Kidney (tissue), 14 donors: Measurements from ENCODE around the gene SWSAP1. TPM values are rescaled to one million over a fixed set of nuclear protein-coding genes. Genes with fewer than 3 reads are reported as not detected.
A peak's percentile ranks its signal among the peaks of the same experiment; 100 is the strongest.

Experiments used
- DNase-seq, 5 donors: peaks; one replicate each; pipeline ENCODE4 v3.0.0-alpha.2; 2013 to 2020
- FAIRE-seq: peaks from 2 replicates; lab custom pipeline; 2012; peaks lifted over from hg19 to GRCh38; lab: Jason Lieb, UNC
- H3K27ac ChIP-seq, 2 donors: one replicate each; pipeline ENCODE4 v1.7.0; 2013; ENCODE audit warnings: low read depth in 2 of 2, low read length in 2 of 2, inconsistent platforms in 1 of 2
- H3K27me3 ChIP-seq: one replicate; pipeline ENCODE4 v1.7.1; 2013; ENCODE audit warnings: low read length, inconsistent platforms; ENCODE audit not compliant: control insufficient read depth, insufficient read depth
- H3K36me3 ChIP-seq, 3 donors: one replicate each; pipeline versions ENCODE4 v1.7.0 to v1.7.1; 2013; ENCODE audit warnings: low read length in 3 of 3, control low read depth in 1 of 3, inconsistent platforms in 1 of 3; ENCODE audit not compliant: insufficient read depth in 3 of 3, control insufficient read depth in 2 of 3
- H3K4me1 ChIP-seq, 3 donors: one replicate each; pipeline versions ENCODE4 v1.7.0 to v1.7.1; 2013; ENCODE audit warnings: low read length in 3 of 3, inconsistent platforms in 1 of 3, low read depth in 1 of 3; ENCODE audit not compliant: control insufficient read depth in 2 of 3, insufficient read depth in 2 of 3
- H3K4me3 ChIP-seq, 3 donors: one replicate each; pipeline versions ENCODE4 v1.7.0 to v1.8.1; 2013; ENCODE audit warnings: low read length in 3 of 3, control low read depth in 1 of 3, inconsistent platforms in 1 of 3
- H3K9ac ChIP-seq, 3 donors: one replicate each; pipeline versions ENCODE4 v1.7.0 to v1.7.1; 2013; ENCODE audit warnings: low read length in 3 of 3, control low read depth in 1 of 3, inconsistent platforms in 1 of 3
- H3K9me3 ChIP-seq, 3 donors: one replicate each; pipeline versions ENCODE4 v1.7.0 to v1.7.1; 2013; ENCODE audit warnings: low read length in 3 of 3, control low read depth in 1 of 3, inconsistent platforms in 1 of 3; ENCODE audit not compliant: control insufficient read depth in 2 of 3, insufficient read depth in 1 of 3
- intact Hi-C: fragments of 100-400 bp; cut with DNase I; formaldehyde crosslinking; loops from one replicate; pipeline ENCODE4 v1.11.1; 2022
- polyA plus RNA-seq: library from polyadenylated mRNA; stranded (reverse); fragments of 350-450 nt; fragmentation: Illumina TruSeq; extraction: RNeasy Lipid Tissue Mini Kit (QIAGEN cat#74804); gene quantifications from one replicate; pipeline ENCODE4 v1.2.3, GENCODE V29; 2014; ENCODE audit warnings: low read depth, low replicate concordance; ENCODE audit not compliant: insufficient read depth
- total RNA-seq: library from RNA; stranded (reverse); fragmentation: NEBNext Ultra II Directional; extraction: Animal tissue kit (Norgen Biotek cat#: 25700); gene quantifications from one replicate; pipeline ENCODE4 v1.2.1, GENCODE V29; 2021
- TF ChIP-seq, protein P1 (sequence below): IDR thresholded peaks from 3 replicates; pipeline ENCODE4 v1.5.1; 2012; ENCODE audit warnings: mild to moderate bottlenecking, moderate library complexity, borderline replicate concordance; ENCODE audit not compliant: insufficient read depth; ENCODE audit errors: extremely low read depth
- donor health status: control.
- donor health status: control.
- donor health status: control.
- donor health status: control.
- donor health status: control.
- donor health status: DM: yes; HTN: yes; CAD: no.
- donor health status: Normal renal cell carcinoma (clear cell type).

SWSAP1 gene
- total and polyA plus RNA-seq, 2 donors from 2014 or later, result 4.1 to 6.2 TPM

DNA sequence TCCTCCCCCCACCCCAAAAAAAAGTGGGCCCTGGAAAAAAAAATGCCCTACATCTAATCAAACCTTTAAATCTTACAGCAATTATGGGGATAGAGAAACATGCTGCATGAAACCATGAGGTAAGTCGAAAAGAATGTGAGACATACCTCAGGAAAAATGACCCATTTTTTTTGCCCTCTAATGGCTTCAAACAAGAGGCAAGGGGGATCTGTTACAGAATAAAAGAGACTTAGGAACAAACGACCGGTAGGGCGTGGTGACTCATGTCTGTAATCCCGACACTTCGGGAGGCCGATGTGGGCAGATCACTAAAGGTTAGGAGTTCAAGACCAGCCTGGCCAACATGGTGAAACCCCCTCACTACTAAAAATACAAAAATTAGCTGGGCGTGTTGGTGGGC, 36.2 kb downstream of the SWSAP1 start:
- FAIRE-seq, result no peak
- H3K36me3 ChIP-seq, result peaks cover 0 to 4% (median 3%) of the 10 kb centered on the region in 3 donors
- H3K27me3 ChIP-seq, result no peaks in the 10 kb centered on the region
- TF ChIP-seq, protein P1, sequence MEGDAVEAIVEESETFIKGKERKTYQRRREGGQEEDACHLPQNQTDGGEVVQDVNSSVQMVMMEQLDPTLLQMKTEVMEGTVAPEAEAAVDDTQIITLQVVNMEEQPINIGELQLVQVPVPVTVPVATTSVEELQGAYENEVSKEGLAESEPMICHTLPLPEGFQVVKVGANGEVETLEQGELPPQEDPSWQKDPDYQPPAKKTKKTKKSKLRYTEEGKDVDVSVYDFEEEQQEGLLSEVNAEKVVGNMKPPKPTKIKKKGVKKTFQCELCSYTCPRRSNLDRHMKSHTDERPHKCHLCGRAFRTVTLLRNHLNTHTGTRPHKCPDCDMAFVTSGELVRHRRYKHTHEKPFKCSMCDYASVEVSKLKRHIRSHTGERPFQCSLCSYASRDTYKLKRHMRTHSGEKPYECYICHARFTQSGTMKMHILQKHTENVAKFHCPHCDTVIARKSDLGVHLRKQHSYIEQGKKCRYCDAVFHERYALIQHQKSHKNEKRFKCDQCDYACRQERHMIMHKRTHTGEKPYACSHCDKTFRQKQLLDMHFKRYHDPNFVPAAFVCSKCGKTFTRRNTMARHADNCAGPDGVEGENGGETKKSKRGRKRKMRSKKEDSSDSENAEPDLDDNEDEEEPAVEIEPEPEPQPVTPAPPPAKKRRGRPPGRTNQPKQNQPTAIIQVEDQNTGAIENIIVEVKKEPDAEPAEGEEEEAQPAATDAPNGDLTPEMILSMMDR, result no peak
- H3K9me3 ChIP-seq, result no peaks in the 10 kb centered on the region
- intact Hi-C loops, result no loop called here
- H3K27ac ChIP-seq, result no peak overlapping the region
- H3K9ac ChIP-seq, result no peak overlapping the region
- H3K4me3 ChIP-seq, result no peak overlapping the region
- no peaks in the 10 kb centered on the region for H3K4me1 ChIP-seq
- peak in 2 of 5 donors; percentile 22 to 40 for DNase-seq

DNA sequence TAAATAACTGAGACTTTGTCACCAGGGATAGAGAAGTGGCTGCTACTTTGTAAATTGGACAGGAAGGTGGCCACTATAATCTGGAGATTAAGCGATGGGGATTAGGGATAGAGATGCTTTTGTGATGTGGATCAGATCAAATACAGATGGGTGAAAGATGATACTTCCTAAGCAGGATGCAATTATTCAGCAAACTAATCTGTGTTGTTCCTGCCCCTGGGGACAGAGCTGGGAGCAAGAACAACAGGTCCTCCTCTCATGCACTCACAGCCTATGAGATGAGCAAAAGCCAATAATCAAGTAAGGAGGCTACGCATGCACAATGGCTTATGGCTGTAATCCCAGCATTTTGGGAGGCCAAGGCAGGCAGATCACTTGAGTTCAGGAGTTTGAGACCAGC, 40.1 kb downstream of the SWSAP1 start:
- H3K27ac ChIP-seq, result no peak overlapping the region
- H3K4me3 ChIP-seq, result no peak overlapping the region
- FAIRE-seq, result no peak
- H3K9ac ChIP-seq, result no peak overlapping the region
- TF ChIP-seq, protein P1, result no peak
- no peaks in the 10 kb centered on the region for H3K9me3 ChIP-seq
- peaks cover 0 to under 1% (median 0%) of the 10 kb centered on the region in 3 donors for H3K36me3 ChIP-seq
- H3K27me3 ChIP-seq, result no peaks in the 10 kb centered on the region
- no peak for DNase-seq
- intact Hi-C loops, result no loop called here
- peaks cover 0 to 5% (median 0%) of the 10 kb centered on the region in 3 donors for H3K4me1 ChIP-seq

DNA sequence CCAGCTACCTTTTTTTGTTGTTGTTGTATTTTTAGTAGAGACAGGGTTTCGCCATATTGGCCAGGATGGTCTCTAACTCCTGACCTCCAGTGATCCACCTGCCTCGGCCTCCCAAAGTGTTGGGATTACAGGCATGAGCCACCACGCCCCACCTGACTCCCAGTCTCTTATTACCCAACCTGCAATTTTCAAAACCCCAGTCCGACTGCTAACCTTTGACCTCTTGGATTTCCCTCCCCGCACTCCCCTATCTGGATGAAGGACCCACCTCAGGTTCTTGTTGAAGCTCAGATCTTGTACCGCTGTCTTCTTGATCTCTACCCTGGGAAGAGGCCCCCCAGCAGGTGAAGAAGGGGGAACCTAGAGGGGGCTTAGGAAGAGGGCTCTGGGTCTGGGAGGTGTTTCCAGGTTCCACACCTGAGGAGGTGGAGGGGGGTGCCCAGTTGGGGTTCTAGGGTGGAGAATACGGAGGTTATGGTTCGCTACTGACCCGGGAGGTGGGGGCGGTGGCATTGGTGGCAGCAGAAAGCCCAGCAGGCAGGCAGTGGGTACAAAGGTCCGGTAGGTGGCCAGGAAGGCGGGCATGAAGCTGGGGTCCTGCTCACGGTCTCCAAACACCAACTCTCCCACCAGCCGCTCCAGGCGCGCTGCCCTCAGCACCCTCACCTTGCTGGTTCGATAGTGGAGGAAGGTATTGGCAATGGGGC, 42.0 kb downstream of the SWSAP1 start:
- Histone ChIP-seq H3K9ac (no peak overlapping the region), H3K9me3 (no peaks in the 10 kb centered on the region), H3K4me3 (no peak overlapping the region), H3K27me3 (peaks cover 3% of the 10 kb centered on the region), H3K36me3 (no peaks in the 10 kb centered on the region), H3K4me1 (peaks cover 0 to 15% (median 6%) of the 10 kb centered on the region in 3 donors), H3K27ac (no peak overlapping the region)
- intact Hi-C loops, result no loop called here
- FAIRE-seq, result no peak
- DNase-seq, result no peak
- TF ChIP-seq, protein P1, result no peak
